Liver (tissue), 9 donors: ENCODE data around the gene TMEM127. TPM values are rescaled to one million over a fixed set of nuclear protein-coding genes. Genes with fewer than 3 reads are reported as not detected.

Experiments
- DNase-seq: peaks from one replicate; pipeline ENCODE4 v3.0.0-alpha.2; 2017; ENCODE audit warnings: low spot score
- H3K27ac ChIP-seq, 2 donors: one replicate each; pipeline ENCODE4 v1.7.0; 2013; ENCODE audit warnings: inconsistent platforms in 2 of 2, low read length in 2 of 2, control low read depth in 1 of 2, low read depth in 1 of 2, mild to moderate bottlenecking in 1 of 2
- H3K27me3 ChIP-seq, 4 donors: one replicate each; pipeline versions ENCODE4 v1.6.1 to v1.7.0; 2013; ENCODE audit warnings: low read length in 3 of 4, inconsistent platforms in 1 of 4, mild to moderate bottlenecking in 1 of 4, moderate library complexity in 1 of 4; ENCODE audit not compliant: control insufficient read depth in 4 of 4, insufficient read depth in 4 of 4
- H3K36me3 ChIP-seq, 4 donors: one replicate each; pipeline versions ENCODE4 v1.6.1 to v1.7.0; 2013; ENCODE audit warnings: low read length in 3 of 4, mild to moderate bottlenecking in 3 of 4, low read depth in 1 of 4, moderate library complexity in 1 of 4; ENCODE audit not compliant: control insufficient read depth in 4 of 4, insufficient read depth in 3 of 4
- H3K4me1 ChIP-seq, 4 donors: one replicate each; pipeline versions ENCODE4 v1.6.1 to v1.7.0; 2013; ENCODE audit warnings: low read length in 3 of 4, mild to moderate bottlenecking in 3 of 4, moderate library complexity in 1 of 4; ENCODE audit not compliant: control insufficient read depth in 4 of 4, insufficient read depth in 4 of 4
- H3K4me3 ChIP-seq, 3 donors: one replicate each; pipeline versions ENCODE4 v1.6.1 to v1.7.0; 2013; ENCODE audit warnings: low read length in 3 of 3, control low read depth in 1 of 3, low read depth in 1 of 3, mild to moderate bottlenecking in 1 of 3
- H3K9ac ChIP-seq, 2 donors: one replicate each; pipeline ENCODE4 v1.7.0; 2013; ENCODE audit warnings: low read length in 2 of 2, mild to moderate bottlenecking in 2 of 2, moderate library complexity in 2 of 2, control low read depth in 1 of 2, low read depth in 1 of 2
- H3K9me3 ChIP-seq, 4 donors: one replicate each; pipeline versions ENCODE4 v1.6.1 to v1.7.0; 2013; ENCODE audit warnings: low read length in 3 of 4; ENCODE audit not compliant: control insufficient read depth in 4 of 4
- ATF3 ChIP-seq: IDR thresholded peaks from 2 replicates; pipeline ENCODE4 v1.6.1; 2016; ENCODE audit warnings: antibody characterized with exemption
- FOXA1 ChIP-seq: IDR thresholded peaks from 2 replicates; pipeline ENCODE4 v1.6.1; 2016; ENCODE audit warnings: antibody characterized with exemption
- GABPA ChIP-seq, 2 donors: IDR thresholded peaks in 1 of 2; conservative IDR thresholded peaks in 1 of 2; 2 replicates each; pipeline ENCODE4 v1.6.1; 2016; ENCODE audit warnings: antibody characterized with exemption in 2 of 2, mild to moderate bottlenecking in 1 of 2, moderate library complexity in 1 of 2
- JUND ChIP-seq, 2 donors: IDR thresholded peaks; 2 replicates each; pipeline ENCODE4 v1.6.1; 2016; ENCODE audit warnings: antibody characterized with exemption in 2 of 2
- NR2F2 ChIP-seq: IDR thresholded peaks from 2 replicates; pipeline ENCODE4 v1.6.1; 2016; ENCODE audit warnings: antibody characterized with exemption
- RAD21 ChIP-seq, 2 donors: IDR thresholded peaks; 2 replicates each; pipeline ENCODE4 v1.6.1; 2016; ENCODE audit warnings: antibody characterized with exemption in 2 of 2, mild to moderate bottlenecking in 2 of 2
- REST ChIP-seq: IDR thresholded peaks from 2 replicates; pipeline ENCODE4 v1.6.1; 2016; ENCODE audit warnings: antibody characterized with exemption, mild to moderate bottlenecking
- RXRA ChIP-seq, 2 donors: IDR thresholded peaks; 2 replicates each; pipeline ENCODE4 v1.6.1; 2017 to 2018; ENCODE audit warnings: antibody characterized with exemption in 2 of 2, mild to moderate bottlenecking in 1 of 2
- TAF1 ChIP-seq: conservative IDR thresholded peaks from 2 replicates; pipeline ENCODE4 v1.6.1; 2016; ENCODE audit warnings: antibody characterized with exemption, mild to moderate bottlenecking
- YY1 ChIP-seq: IDR thresholded peaks from 2 replicates; pipeline ENCODE4 v1.6.1; 2016; ENCODE audit warnings: antibody characterized with exemption, mild to moderate bottlenecking
- WGBS: extraction: QIAGEN DNeasy Blood & Tissue Kit; methylation state at CpG from one replicate; pipeline ENCODE4 v1.1.7; 2013; 5-methylcytosine and 5-hydroxymethylcytosine counted together
- polyA plus RNA-seq, 2 donors: library from polyadenylated mRNA; stranded (reverse) in 1 of 2; unstranded in 1 of 2; fragments of 200-250 nt in 1 of 2; fragments of >200 nt in 1 of 2; fragmentation: Nextera tagmentation in 1 of 2; extraction: Ambion mirVana in 1 of 2; gene quantifications; one replicate each; pipeline versions ENCODE4 v1.2.1 to v1.2.3, GENCODE V29; 2013 to 2015
- total RNA-seq, 2 donors: library from RNA; depleted of rRNA; stranded (reverse); fragments of >200 nt; gene quantifications; one replicate each; pipeline ENCODE4 v1.2.3, GENCODE V29; 2014
- TF ChIP-seq, protein P1 (sequence below): IDR thresholded peaks from 2 replicates; pipeline ENCODE4 v1.6.1; 2016; ENCODE audit warnings: antibody characterized with exemption
- donor health status: healthy.
- donor health status: healthy.
- donor health status: healthy.
- donor health status: healthy.
- donor health status: healthy.

The TMEM127 gene
- total and polyA plus RNA-seq, 4 donors = 11.2 to 27.5 (median 18.4) TPM

GRCh38 chr2:96233880-96234316 is 31.9 kb downstream of the TMEM127 start:
- no peak for DNase-seq
- Histone ChIP-seq H3K27me3 (no peaks in the 10 kb centered on the region), H3K4me1 (no peaks in the 10 kb centered on the region), H3K9me3 (no peaks in the 10 kb centered on the region), H3K27ac (no peak overlapping the region), H3K9ac (no peak overlapping the region), H3K36me3 (peaks cover 0 to 3% (median 0%) of the 10 kb centered on the region in 4 donors), H3K4me3 (no peak overlapping the region)
- TF ChIP-seq GABPA (IDR thresholded peaks at IDR 0.05 in 1 of 2, conservative IDR thresholded peaks at IDR 0.05 in 1 of 2) (no peak), RXRA (IDR thresholded peaks at IDR 0.05) (no peak), TAF1 (no peak), ATF3 (no peak)
- WGBS = 88% methylated on average over 4 of the region's 4 CpGs

GRCh38 chr2:96233436-96233835 is 32.4 kb downstream of the TMEM127 start:
- H3K36me3 ChIP-seq = peaks cover 0 to 3% (median 0%) of the 10 kb centered on the region in 4 donors
- no peak for DNase-seq
- H3K4me3 ChIP-seq = no peak overlapping the region
- H3K4me1 ChIP-seq = no peaks in the 10 kb centered on the region
- WGBS = 92% methylated on average over 6 of the region's 6 CpGs
- H3K9me3 ChIP-seq = no peaks in the 10 kb centered on the region
- no peak overlapping the region for H3K9ac ChIP-seq
- H3K27ac ChIP-seq = no peak overlapping the region
- no peak for TF ChIP-seq YY1
- no peaks in the 10 kb centered on the region for H3K27me3 ChIP-seq

GRCh38 chr2:96231316-96231715 is 34.5 kb downstream of the TMEM127 start:
- 99% methylated on average over 4 of the region's 4 CpGs for WGBS
- H3K27me3 ChIP-seq = no peaks in the 10 kb centered on the region
- H3K4me3 ChIP-seq = no peak overlapping the region
- H3K9ac ChIP-seq = no peak overlapping the region
- no peak overlapping the region for H3K27ac ChIP-seq
- no peaks in the 10 kb centered on the region for H3K9me3 ChIP-seq
- TF ChIP-seq, protein P1, sequence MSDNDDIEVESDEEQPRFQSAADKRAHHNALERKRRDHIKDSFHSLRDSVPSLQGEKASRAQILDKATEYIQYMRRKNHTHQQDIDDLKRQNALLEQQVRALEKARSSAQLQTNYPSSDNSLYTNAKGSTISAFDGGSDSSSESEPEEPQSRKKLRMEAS = no peak
- no peak for TF ChIP-seq REST
- TF ChIP-seq NR2F2 = no peak
- TF ChIP-seq RAD21 (IDR thresholded peaks at IDR 0.05) = no peak
- TF ChIP-seq FOXA1 = no peak
- TF ChIP-seq JUND (IDR thresholded peaks at IDR 0.05) = no peak
- peaks cover 0 to 3% (median 0%) of the 10 kb centered on the region in 4 donors for H3K36me3 ChIP-seq
- no peaks in the 10 kb centered on the region for H3K4me1 ChIP-seq
- DNase-seq = no peak
